ENCODE measurements around the gene APPL2.

DNA sequence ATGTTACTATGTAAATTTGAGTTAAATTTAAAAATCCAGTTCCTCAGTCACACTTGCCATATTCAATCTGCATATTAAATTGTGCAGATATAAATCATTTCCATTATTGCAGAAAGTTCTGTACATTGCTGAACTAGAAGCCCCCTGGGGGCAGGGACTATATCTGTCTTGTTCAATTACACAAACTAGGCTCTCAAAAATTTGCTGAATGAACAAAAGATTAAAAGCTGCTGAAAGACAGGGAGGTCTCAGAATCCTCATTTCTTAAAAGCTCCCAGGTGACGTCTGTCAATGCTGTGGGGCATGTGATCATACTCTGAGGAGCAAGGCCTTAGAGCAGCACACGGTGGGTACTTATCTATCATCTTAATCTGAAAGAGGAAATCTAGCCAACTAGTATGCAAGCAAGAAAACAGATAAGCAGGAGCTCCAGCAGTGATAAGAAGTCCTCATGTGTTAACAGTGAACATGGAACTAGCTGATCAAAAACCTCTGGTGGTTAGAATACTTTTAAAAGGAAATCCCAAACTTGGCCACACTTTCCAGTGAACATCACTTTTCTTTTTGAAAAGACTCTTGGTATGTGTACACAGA lies 60.5 kb downstream of the APPL2 start:
- TF ChIP-seq GATA3 (IDR thresholded peaks at IDR 0.05; ENCODE audit: low read depth, low read length) (no peak), GATA2 (IDR thresholded peaks at IDR 0.05; ENCODE audit: low read depth, low read length) (no peak)
